A549 (cell line): Measurements from ENCODE around the gene LILRA6. TPM values are rescaled to one million over a fixed set of nuclear protein-coding genes. Genes with fewer than 3 reads are reported as not detected.

Experiments
- ATAC-seq, 2 experiments: fragments of 200-7000 bp in 1 of 2; fragments of >200 bp in 1 of 2; cut with Nextera tagmentation in 1 of 2; cut with Tn5 transposase in 1 of 2; 3 replicates each; pipeline versions ENCODE4 v1.8.0 to v1.9.1; 2018 to 2020; ENCODE audit warnings: mild to moderate bottlenecking in 1 of 2, moderate library complexity in 1 of 2
- CTCF ChIA-PET: fragments of 300-600 bp; sonication (Branson Sonifier 250); formaldehyde crosslinking; extraction: SDS; loops from one replicate; lab custom pipeline; 2021; ENCODE audit warnings: antibody characterized with exemption, inconsistent platforms; lab: Yijun Ruan, JAX
- POLR2A ChIA-PET: fragments of 350-600 bp; formaldehyde crosslinking; extraction: SDS; loops from one replicate; lab custom pipeline; 2021; ENCODE audit warnings: antibody characterized with exemption, inconsistent platforms; lab: Yijun Ruan, JAX
- DNase-seq, 2 experiments: peaks; one replicate each; pipeline versions ENCODE4 v3.0.0 to v3.0.0-alpha.2; 2011 to 2016; ENCODE audit warnings: low read depth in 1 of 2, low spot score in 1 of 2
- FAIRE-seq: peaks from 2 replicates; lab custom pipeline; 2011; peaks lifted over from hg19 to GRCh38; lab: Jason Lieb, UNC
- H3K27ac ChIP-seq, 2 experiments: fragments of >200 bp; sonication (Bioruptor Twin); formaldehyde crosslinking; 3 replicates each; pipeline ENCODE4 v1.5.1; 2016 to 2017
- H3K4me1 ChIP-seq: fragments of >200 bp; sonication (Bioruptor Twin); formaldehyde crosslinking; 3 replicates; pipeline ENCODE4 v1.6.1; 2016
- H3K4me2 ChIP-seq: fragments of >200 bp; sonication (Bioruptor Twin); formaldehyde crosslinking; 3 replicates; pipeline ENCODE4 v1.6.1; 2016
- H3K4me3 ChIP-seq: fragments of >200 bp; sonication (Bioruptor Twin); formaldehyde crosslinking; 3 replicates; pipeline ENCODE4 v1.5.1; 2016
- H3K9me3 ChIP-seq: fragments of >200 bp; sonication (Bioruptor Twin); formaldehyde crosslinking; 3 replicates; pipeline ENCODE4 v1.6.1; 2016
- HOXB13 ChIP-seq: fragments of 250-450 bp; sonication (Bioruptor Pico); IDR thresholded peaks from 2 replicates; pipeline ENCODE4 v1.5.0; 2020; ENCODE audit warnings: low read depth, mild to moderate bottlenecking, moderate library complexity
- PHF8 ChIP-seq: fragments of 200-600 bp; sonication (generic); IDR thresholded peaks from 2 replicates; pipeline ENCODE4 v1.6.1; 2016; ENCODE audit warnings: low read depth, mild to moderate bottlenecking, antibody characterized with exemption, moderate library complexity, borderline replicate concordance
- WGBS: methylation state at CpG from one replicate; pipeline ENCODE4 v1.1.6; 2017; ENCODE audit errors: missing lambda C conversion rate; 5-methylcytosine and 5-hydroxymethylcytosine counted together
- polyA plus RNA-seq, 4 experiments: library from polyadenylated mRNA; depleted of rRNA in 3 of 4; stranded (reverse); fragments of >200 nt; fragmentation: RNase III in 1 of 4; extraction: RNeasy Plus Mini Kit Qiagen cat#74134 plus additional on column Dnase treatment in 1 of 4; gene quantifications; 2 replicates in 3 of 4; 3 replicates in 1 of 4; pipeline ENCODE4 v1.2.3, GENCODE V29; 2011 to 2017
- small RNA-seq, 6 experiments: library from RNA; depleted of rRNA; stranded (forward); fragments of <200 nt; gene quantifications; one replicate each; pipeline ENCODE3, GENCODE V24; 2012

The LILRA6 gene
- polyA plus RNA-seq, 2 of the 4 experiments (the other 2 are of a cell fraction), result not detected

- WGBS, result 90% methylated on average over 11 of the region's 11 CpGs
- Histone ChIP-seq H3K4me1 (peaks cover 16% of the 10 kb centered on the region), H3K9me3 (no peaks in the 10 kb centered on the region), H3K27ac (peak overlapping the region in 1 of 2 experiments; percentile 31; a peak in 2 of 6 replicates), H3K4me3 (no peak overlapping the region), H3K4me2 (peak overlapping the region; percentile 79; the same call in 1 of the 3 replicates)
- FAIRE-seq, result no peak
- ChIA-PET POLR2A (interaction anchor here (0.7 to 1.0 kb wide), 2 partner anchors 13 to 14 kb away, joined by 3 read pairs; partner anchors contain the start of gene TMC4), CTCF (interaction anchor here (1.1 to 17.2 kb wide), 4 partner anchors 8 to 204 kb away, joined by 3 to 295 read pairs (median 6); partner anchors contain the start of gene TMC4)
- TF ChIP-seq HOXB13 (CRISPR knock-in tag), result no peak
- TF ChIP-seq PHF8, result no peak
- no peak for DNase-seq
- no peak for ATAC-seq
These were observed 55.6 kb downstream of the LILRA6 start for GRCh38 chr19:54186934-54187381.

Small RNA genes within 50 kb of the gene (small RNA-seq; reads per million reads assigned to genes)
- gene MIR4752 (0 reads per million in 6 experiments), gene RNU6-1307P (0 reads per million in 6 experiments)

Other genes starting within 250 kb of the LILRA6 start
- 0.25 and 0.28 TPM in 2 replicates for gene VSTM1, start 178.9 kb downstream of the LILRA6 start, polyA plus RNA-seq (2011; rRNA removed)
- 0.50 to 0.94 TPM (median 0.53 TPM) in 3 replicates for gene VSTM1, start 178.9 kb downstream of the LILRA6 start, polyA plus RNA-seq (2017; fragmentation: RNase III; extraction: RNeasy Plus Mini Kit Qiagen cat#74134 plus additional on column Dnase treatment)
- not detected in 2 replicates for gene TARM1, start 161.4 kb downstream of the LILRA6 start, polyA plus RNA-seq (2011; rRNA removed)
- gene TARM1, start 161.4 kb downstream of the LILRA6 start, polyA plus RNA-seq (2017; fragmentation: RNase III; extraction: RNeasy Plus Mini Kit Qiagen cat#74134 plus additional on column Dnase treatment), result not detected in 3 replicates
- gene OSCAR, start 142.0 kb downstream of the LILRA6 start, polyA plus RNA-seq (2011; rRNA removed), result 0.26 and 0.33 TPM in 2 replicates
- 0.28 to 0.63 TPM (median 0.31 TPM) in 3 replicates for gene OSCAR, start 142.0 kb downstream of the LILRA6 start, polyA plus RNA-seq (2017; fragmentation: RNase III; extraction: RNeasy Plus Mini Kit Qiagen cat#74134 plus additional on column Dnase treatment)
- 36.5 and 43.5 TPM in 2 replicates for gene NDUFA3, start 139.9 kb downstream of the LILRA6 start, polyA plus RNA-seq (2011; rRNA removed)
- gene NDUFA3, start 139.9 kb downstream of the LILRA6 start, polyA plus RNA-seq (2017; fragmentation: RNase III; extraction: RNeasy Plus Mini Kit Qiagen cat#74134 plus additional on column Dnase treatment), result 188 to 198 TPM (median 190 TPM) in 3 replicates
- 10.8 and 16.1 TPM in 2 replicates for gene TFPT, start 127.1 kb downstream of the LILRA6 start, polyA plus RNA-seq (2011; rRNA removed)
- 26.1 to 29.2 TPM (median 26.6 TPM) in 3 replicates for gene TFPT, start 127.1 kb downstream of the LILRA6 start, polyA plus RNA-seq (2017; fragmentation: RNase III; extraction: RNeasy Plus Mini Kit Qiagen cat#74134 plus additional on column Dnase treatment)
- 66.9 and 69.8 TPM in 2 replicates for gene PRPF31, start 127.0 kb downstream of the LILRA6 start, polyA plus RNA-seq (2011; rRNA removed)
- 164 to 169 TPM (median 164 TPM) in 3 replicates for gene PRPF31, start 127.0 kb downstream of the LILRA6 start, polyA plus RNA-seq (2017; fragmentation: RNase III; extraction: RNeasy Plus Mini Kit Qiagen cat#74134 plus additional on column Dnase treatment)
- gene CNOT3, start 105.0 kb downstream of the LILRA6 start, polyA plus RNA-seq (2011; rRNA removed), result 24.9 and 28.3 TPM in 2 replicates
- gene CNOT3, start 105.0 kb downstream of the LILRA6 start, polyA plus RNA-seq (2017; fragmentation: RNase III; extraction: RNeasy Plus Mini Kit Qiagen cat#74134 plus additional on column Dnase treatment), result 59.2 to 62.6 TPM (median 62.4 TPM) in 3 replicates
- gene LENG1, start 83.1 kb downstream of the LILRA6 start, polyA plus RNA-seq (2011; rRNA removed), result 6.8 and 13.3 TPM in 2 replicates
- gene LENG1, start 83.1 kb downstream of the LILRA6 start, polyA plus RNA-seq (2017; fragmentation: RNase III; extraction: RNeasy Plus Mini Kit Qiagen cat#74134 plus additional on column Dnase treatment), result 11.1 to 13.9 TPM (median 13.8 TPM) in 3 replicates
- gene TMC4, start 69.6 kb downstream of the LILRA6 start, polyA plus RNA-seq (2011; rRNA removed), result 0.61 and 0.84 TPM in 2 replicates
- 0.85 to 1.5 TPM (median 1.2 TPM) in 3 replicates for gene TMC4, start 69.6 kb downstream of the LILRA6 start, polyA plus RNA-seq (2017; fragmentation: RNase III; extraction: RNeasy Plus Mini Kit Qiagen cat#74134 plus additional on column Dnase treatment)
- 42.1 and 52.4 TPM in 2 replicates for gene MBOAT7, start 53.2 kb downstream of the LILRA6 start, polyA plus RNA-seq (2011; rRNA removed)
- gene MBOAT7, start 53.2 kb downstream of the LILRA6 start, polyA plus RNA-seq (2017; fragmentation: RNase III; extraction: RNeasy Plus Mini Kit Qiagen cat#74134 plus additional on column Dnase treatment), result 129 to 142 TPM (median 133 TPM) in 3 replicates
- gene TSEN34, start 51.5 kb downstream of the LILRA6 start, polyA plus RNA-seq (2011; rRNA removed), result 53.4 and 61.1 TPM in 2 replicates
- 79.0 to 90.9 TPM (median 87.7 TPM) in 3 replicates for gene TSEN34, start 51.5 kb downstream of the LILRA6 start, polyA plus RNA-seq (2017; fragmentation: RNase III; extraction: RNeasy Plus Mini Kit Qiagen cat#74134 plus additional on column Dnase treatment)
- gene RPS9, start 41.9 kb downstream of the LILRA6 start, polyA plus RNA-seq (2011; rRNA removed), result 1,440 and 1,504 TPM in 2 replicates
- 1,990 to 2,154 TPM (median 2,057 TPM) in 3 replicates for gene RPS9, start 41.9 kb downstream of the LILRA6 start, polyA plus RNA-seq (2017; fragmentation: RNase III; extraction: RNeasy Plus Mini Kit Qiagen cat#74134 plus additional on column Dnase treatment)
- gene LILRB3, start 19.8 kb downstream of the LILRA6 start, polyA plus RNA-seq (2011; rRNA removed), result not detected in 2 replicates
- not detected in 3 replicates for gene LILRB3, start 19.8 kb downstream of the LILRA6 start, polyA plus RNA-seq (2017; fragmentation: RNase III; extraction: RNeasy Plus Mini Kit Qiagen cat#74134 plus additional on column Dnase treatment)
- not detected in 2 replicates for gene LILRB5, start 14.5 kb upstream of the LILRA6 start, polyA plus RNA-seq (2011; rRNA removed)
- gene LILRB5, start 14.5 kb upstream of the LILRA6 start, polyA plus RNA-seq (2017; fragmentation: RNase III; extraction: RNeasy Plus Mini Kit Qiagen cat#74134 plus additional on column Dnase treatment), result not detected in 3 replicates
- gene LILRB2, start 38.3 kb upstream of the LILRA6 start, polyA plus RNA-seq (2011; rRNA removed), result not detected in 2 replicates
- gene LILRB2, start 38.3 kb upstream of the LILRA6 start, polyA plus RNA-seq (2017; fragmentation: RNase III; extraction: RNeasy Plus Mini Kit Qiagen cat#74134 plus additional on column Dnase treatment), result not detected in 3 replicates
- gene LILRA5, start 70.4 kb upstream of the LILRA6 start, polyA plus RNA-seq (2011; rRNA removed), result not detected in 2 replicates
- gene LILRA5, start 70.4 kb upstream of the LILRA6 start, polyA plus RNA-seq (2017; fragmentation: RNase III; extraction: RNeasy Plus Mini Kit Qiagen cat#74134 plus additional on column Dnase treatment), result not detected in 3 replicates
- not detected in 2 replicates for gene LILRA4, start 96.4 kb upstream of the LILRA6 start, polyA plus RNA-seq (2011; rRNA removed)
- not detected in 3 replicates for gene LILRA4, start 96.4 kb upstream of the LILRA6 start, polyA plus RNA-seq (2017; fragmentation: RNase III; extraction: RNeasy Plus Mini Kit Qiagen cat#74134 plus additional on column Dnase treatment)
- not detected in 2 replicates for gene LAIR1, start 122.1 kb upstream of the LILRA6 start, polyA plus RNA-seq (2011; rRNA removed)
- gene LAIR1, start 122.1 kb upstream of the LILRA6 start, polyA plus RNA-seq (2017; fragmentation: RNase III; extraction: RNeasy Plus Mini Kit Qiagen cat#74134 plus additional on column Dnase treatment), result not detected in 3 replicates
- 0.31 and 0.56 TPM in 2 replicates for gene TTYH1, start 172.7 kb upstream of the LILRA6 start, polyA plus RNA-seq (2011; rRNA removed)
- gene TTYH1, start 172.7 kb upstream of the LILRA6 start, polyA plus RNA-seq (2017; fragmentation: RNase III; extraction: RNeasy Plus Mini Kit Qiagen cat#74134 plus additional on column Dnase treatment), result 0.15 to 0.32 TPM in 2 of 3 replicates, not detected in the other
- gene LENG8, start 206.4 kb upstream of the LILRA6 start, polyA plus RNA-seq (2011; rRNA removed), result 30.6 and 52.8 TPM in 2 replicates
- gene LENG8, start 206.4 kb upstream of the LILRA6 start, polyA plus RNA-seq (2017; fragmentation: RNase III; extraction: RNeasy Plus Mini Kit Qiagen cat#74134 plus additional on column Dnase treatment), result 137 to 148 TPM (median 140 TPM) in 3 replicates
- 1.9 and 2.1 TPM in 2 replicates for gene LENG9, start 221.0 kb upstream of the LILRA6 start, polyA plus RNA-seq (2011; rRNA removed)
- 3.8 to 4.9 TPM (median 4.1 TPM) in 3 replicates for gene LENG9, start 221.0 kb upstream of the LILRA6 start, polyA plus RNA-seq (2017; fragmentation: RNase III; extraction: RNeasy Plus Mini Kit Qiagen cat#74134 plus additional on column Dnase treatment)
- gene CDC42EP5, start 230.5 kb upstream of the LILRA6 start, polyA plus RNA-seq (2011; rRNA removed), result not detected in 2 replicates
- not detected in 3 replicates for gene CDC42EP5, start 230.5 kb upstream of the LILRA6 start, polyA plus RNA-seq (2017; fragmentation: RNase III; extraction: RNeasy Plus Mini Kit Qiagen cat#74134 plus additional on column Dnase treatment)